Parathyroid adenoma (tissue), 2 donors: ENCODE data around the gene PXDN.
A peak's percentile ranks its signal among the peaks of the same experiment; 100 is the strongest.

Source experiments
- H2AFZ ChIP-seq: fragments of 300-600 bp; sonication (generic); one replicate; pipeline ENCODE4 v1.7.0; 2017; ENCODE audit warnings: antibody characterized with exemption, mild to moderate bottlenecking
- H3K27ac ChIP-seq: fragments of 300-600 bp; sonication (generic); one replicate; pipeline ENCODE4 v1.7.0; 2017
- H3K27me3 ChIP-seq: fragments of 300-600 bp; sonication (generic); one replicate; pipeline ENCODE4 v1.7.0; 2017; ENCODE audit warnings: low read length; ENCODE audit not compliant: control insufficient read depth, insufficient read depth
- H3K36me3 ChIP-seq: fragments of 300-600 bp; sonication (generic); one replicate; pipeline ENCODE4 v1.7.0; 2017; ENCODE audit warnings: low read length; ENCODE audit not compliant: control insufficient read depth, insufficient read depth
- H3K4me1 ChIP-seq: fragments of 300-600 bp; sonication (generic); one replicate; pipeline ENCODE4 v1.7.0; 2017; ENCODE audit warnings: control low read depth
- H3K4me2 ChIP-seq: fragments of 300-600 bp; sonication (generic); one replicate; pipeline ENCODE4 v1.7.0; 2017; ENCODE audit warnings: low read length
- H3K4me3 ChIP-seq: fragments of 300-600 bp; sonication (generic); one replicate; pipeline ENCODE4 v1.7.0; 2017; ENCODE audit warnings: low read depth, low read length
- H3K79me2 ChIP-seq: fragments of 300-600 bp; sonication (generic); one replicate; pipeline ENCODE4 v1.7.0; 2017; ENCODE audit warnings: control low read depth
- H3K9ac ChIP-seq: fragments of 300-600 bp; sonication (generic); one replicate; pipeline ENCODE4 v1.7.0; 2017; ENCODE audit warnings: mild to moderate bottlenecking
- H3K9me3 ChIP-seq: fragments of 300-600 bp; sonication (generic); one replicate; pipeline ENCODE4 v1.7.0; 2017; ENCODE audit warnings: low read length; ENCODE audit not compliant: control insufficient read depth
- TF ChIP-seq, protein P1 (sequence below): fragments of 300-600 bp; sonication (generic); IDR thresholded peaks from one replicate; pipeline ENCODE4 v1.7.0; 2017; ENCODE audit warnings: antibody characterized with exemption, mild to moderate bottlenecking
- donor health status: primary hyperparathyroidism.

PXDN gene

DNA sequence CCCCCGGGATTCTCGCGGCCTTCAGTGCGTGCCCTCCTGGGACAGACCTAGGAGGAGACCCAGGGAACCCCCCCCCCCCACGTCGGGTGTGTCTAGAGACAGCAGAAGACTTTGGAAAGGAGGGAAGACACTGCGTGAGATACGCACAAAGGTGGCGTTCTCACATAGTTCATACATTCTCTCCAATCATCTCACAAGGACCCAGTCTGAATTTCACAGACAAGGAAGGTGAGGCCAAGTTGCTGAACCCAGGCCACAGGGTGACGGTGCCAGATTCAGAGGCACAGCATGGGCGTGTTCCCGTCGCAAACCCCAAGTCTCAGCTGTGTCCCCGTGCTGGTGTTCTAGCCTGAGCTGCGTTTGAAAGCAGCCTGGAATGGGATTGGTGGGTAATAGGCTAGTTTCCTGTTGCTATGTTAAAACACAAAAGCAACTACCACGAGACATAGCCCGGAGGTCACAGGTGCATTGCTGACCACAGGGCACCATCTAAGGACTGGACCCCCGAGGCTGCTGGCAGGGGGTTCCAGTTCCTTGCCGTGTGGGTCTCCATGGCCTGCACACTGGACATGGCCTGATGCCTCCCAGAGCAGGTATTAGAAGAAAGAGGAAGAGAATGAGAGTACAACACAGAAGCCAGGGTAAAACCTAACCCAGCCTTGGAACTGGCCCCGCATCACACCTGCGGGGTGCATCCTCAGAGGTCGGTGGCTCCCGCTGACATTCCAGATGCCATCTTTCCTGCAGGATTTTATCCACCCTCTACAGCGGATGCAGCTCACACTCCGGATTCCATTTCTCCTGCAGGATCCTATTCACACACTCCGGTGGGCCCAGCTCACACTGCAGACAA lies 1.1 kb upstream of the PXDN start:
- Histone ChIP-seq H3K9me3 (no peaks in the 10 kb centered on the region), H3K9ac (no peak overlapping the region), H3K79me2 (no peaks in the 10 kb centered on the region), H3K36me3 (no peaks in the 10 kb centered on the region), H3K4me3 (peak overlapping the region; percentile 37), H3K27me3 (peaks cover 3% of the 10 kb centered on the region), H3K27ac (no peak overlapping the region), H3K4me2 (no peak overlapping the region), H2AFZ (no peak overlapping the region), H3K4me1 (no peaks in the 10 kb centered on the region)
- TF ChIP-seq, protein P1, sequence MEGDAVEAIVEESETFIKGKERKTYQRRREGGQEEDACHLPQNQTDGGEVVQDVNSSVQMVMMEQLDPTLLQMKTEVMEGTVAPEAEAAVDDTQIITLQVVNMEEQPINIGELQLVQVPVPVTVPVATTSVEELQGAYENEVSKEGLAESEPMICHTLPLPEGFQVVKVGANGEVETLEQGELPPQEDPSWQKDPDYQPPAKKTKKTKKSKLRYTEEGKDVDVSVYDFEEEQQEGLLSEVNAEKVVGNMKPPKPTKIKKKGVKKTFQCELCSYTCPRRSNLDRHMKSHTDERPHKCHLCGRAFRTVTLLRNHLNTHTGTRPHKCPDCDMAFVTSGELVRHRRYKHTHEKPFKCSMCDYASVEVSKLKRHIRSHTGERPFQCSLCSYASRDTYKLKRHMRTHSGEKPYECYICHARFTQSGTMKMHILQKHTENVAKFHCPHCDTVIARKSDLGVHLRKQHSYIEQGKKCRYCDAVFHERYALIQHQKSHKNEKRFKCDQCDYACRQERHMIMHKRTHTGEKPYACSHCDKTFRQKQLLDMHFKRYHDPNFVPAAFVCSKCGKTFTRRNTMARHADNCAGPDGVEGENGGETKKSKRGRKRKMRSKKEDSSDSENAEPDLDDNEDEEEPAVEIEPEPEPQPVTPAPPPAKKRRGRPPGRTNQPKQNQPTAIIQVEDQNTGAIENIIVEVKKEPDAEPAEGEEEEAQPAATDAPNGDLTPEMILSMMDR, result no peak

DNA sequence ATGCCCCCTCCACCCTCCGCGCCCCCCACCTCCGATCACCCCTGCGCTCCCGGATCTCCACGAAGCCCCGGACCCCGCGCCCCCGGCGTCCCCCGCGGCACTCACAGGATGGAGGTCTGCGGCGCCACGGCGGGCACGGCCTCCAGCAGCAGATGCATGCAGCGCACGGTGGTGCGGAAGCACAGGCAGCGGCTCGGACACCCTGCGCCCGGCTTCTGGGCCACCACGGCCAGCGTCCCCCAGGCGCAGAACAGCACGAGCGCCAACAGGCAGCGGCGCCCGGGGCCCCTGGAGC lies 217 bp downstream of the PXDN start:
- H3K9ac ChIP-seq, result no peak overlapping the region
- H3K79me2 ChIP-seq, result no peaks in the 10 kb centered on the region
- H3K27ac ChIP-seq, result no peak overlapping the region
- H3K4me1 ChIP-seq, result no peaks in the 10 kb centered on the region
- TF ChIP-seq, protein P1, result no peak
- H3K4me2 ChIP-seq, result no peak overlapping the region
- no peaks in the 10 kb centered on the region for H3K36me3 ChIP-seq
- H3K9me3 ChIP-seq, result no peaks in the 10 kb centered on the region
- H2AFZ ChIP-seq, result no peak overlapping the region
- H3K27me3 ChIP-seq, result peaks cover 3% of the 10 kb centered on the region
- H3K4me3 ChIP-seq, result peak overlapping the region; percentile 34

DNA sequence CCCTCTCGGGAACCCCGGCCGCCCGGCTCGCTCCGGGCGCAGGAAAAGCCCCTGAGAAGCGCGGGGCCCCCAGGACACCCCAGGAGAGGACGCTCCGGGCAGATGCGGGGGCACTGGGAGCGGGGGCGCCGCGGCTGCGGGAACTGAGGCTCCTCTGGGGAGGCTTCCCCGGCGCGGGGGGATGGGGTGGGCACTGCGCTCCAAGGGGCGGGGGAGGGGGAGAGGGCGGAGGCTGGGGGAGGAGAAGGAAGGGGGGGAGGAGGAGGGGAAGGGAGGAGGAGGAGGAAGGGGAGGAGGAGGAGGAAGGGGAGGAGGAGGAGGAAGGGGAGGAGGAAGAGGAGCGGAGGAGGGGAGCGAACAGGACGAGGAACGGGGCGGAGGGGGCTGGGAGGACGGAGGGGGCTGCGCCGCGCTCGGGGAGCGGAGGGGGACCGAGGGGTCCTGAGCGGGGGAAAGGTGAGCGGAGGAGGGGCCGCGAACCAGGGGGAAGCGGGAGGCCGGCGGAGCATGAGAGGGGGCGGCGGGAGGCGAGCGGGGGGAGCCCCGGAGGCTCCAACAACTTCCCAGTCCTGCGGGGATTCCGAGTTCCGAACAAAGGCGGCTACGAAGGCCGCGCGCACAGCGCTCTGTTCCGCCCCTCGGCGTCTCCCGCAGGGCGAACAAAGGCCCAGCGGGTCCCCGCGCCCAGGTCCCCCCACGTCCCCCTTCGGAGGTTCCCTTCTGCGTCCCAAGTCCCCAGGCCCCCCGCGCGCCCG lies 742 bp downstream of the PXDN start:
- Histone ChIP-seq H3K4me2 (peak overlapping the region; percentile 63), H3K9ac (no peak overlapping the region), H3K27me3 (peaks cover 3% of the 10 kb centered on the region), H3K4me3 (peak overlapping the region; percentile 38), H3K4me1 (no peaks in the 10 kb centered on the region), H3K79me2 (no peaks in the 10 kb centered on the region), H2AFZ (peak overlapping the region; percentile 43), H3K36me3 (no peaks in the 10 kb centered on the region), H3K9me3 (no peaks in the 10 kb centered on the region), H3K27ac (peak overlapping the region; percentile 60)
- TF ChIP-seq, protein P1, result no peak

DNA sequence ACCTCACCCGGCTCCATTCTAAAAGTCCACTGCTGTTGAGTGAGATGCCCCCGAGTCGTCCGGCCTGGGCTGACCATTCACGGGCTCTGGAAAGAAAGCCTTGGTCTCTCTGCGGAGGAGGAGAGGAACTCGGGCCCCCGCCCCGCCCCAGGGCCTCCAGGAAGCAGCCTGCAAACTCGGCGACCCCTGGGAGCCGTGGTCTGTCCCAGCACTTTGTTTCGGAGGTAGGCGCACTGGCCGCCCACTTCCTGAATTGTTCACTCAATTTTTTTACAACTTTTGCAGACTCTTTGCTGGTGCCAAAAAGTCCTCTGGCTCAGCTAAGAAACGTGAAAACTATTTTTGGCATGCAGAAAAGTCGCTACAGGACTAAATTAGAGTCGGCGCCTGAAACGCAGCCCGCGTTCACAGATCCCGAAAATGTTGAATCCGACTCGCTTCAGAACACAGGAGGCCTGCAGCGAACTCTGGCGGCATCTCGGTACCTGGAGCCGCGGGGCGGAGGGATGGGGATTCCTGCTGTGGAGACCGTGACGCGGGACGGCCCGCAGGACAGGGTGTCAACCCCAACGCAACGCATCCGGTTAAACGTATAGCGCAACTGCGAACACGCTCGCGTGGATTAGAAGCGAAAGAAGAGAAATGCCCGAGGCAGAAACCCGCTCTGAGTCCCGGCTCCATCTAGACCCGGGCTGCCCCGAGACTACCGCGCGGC lies 1.5 kb downstream of the PXDN start:
- Histone ChIP-seq H3K9ac (no peak overlapping the region), H3K27ac (peak overlapping the region; percentile 60), H3K4me1 (no peaks in the 10 kb centered on the region)

More for the DNA sequence above, 1.5 kb downstream of the PXDN start:
- Histone ChIP-seq H3K4me2 (peak overlapping the region; percentile 63), H2AFZ (peak overlapping the region; percentile 43), H3K9me3 (no peaks in the 10 kb centered on the region), H3K79me2 (no peaks in the 10 kb centered on the region), H3K4me3 (peak overlapping the region; percentile 38), H3K27me3 (peaks cover 3% of the 10 kb centered on the region), H3K36me3 (no peaks in the 10 kb centered on the region)
- TF ChIP-seq, protein P1, result no peak
